Astrocyte (in vitro differentiated cells and primary cell): Measurements from ENCODE around the gene FRMD5. TPM values are rescaled to one million over a fixed set of nuclear protein-coding genes. Genes with fewer than 3 reads are reported as not detected.

Source experiments
- DNase-seq: peaks from one replicate; pipeline ENCODE4 v3.0.0-alpha.2; 2010; ENCODE audit warnings: low read depth
- FAIRE-seq: peaks from 2 replicates; lab custom pipeline; 2011; peaks lifted over from hg19 to GRCh38; lab: Jason Lieb, UNC
- H2AFZ ChIP-seq: 2 replicates; pipeline ENCODE4 v1.6.0; 2012; ENCODE audit warnings: low read depth, low read length, inconsistent platforms
- H3K27ac ChIP-seq: 2 replicates; pipeline ENCODE4 v1.5.1; 2011; ENCODE audit warnings: low read depth, low read length, inconsistent platforms
- H3K27me3 ChIP-seq: 2 replicates; pipeline ENCODE4 v1.6.0; 2011; ENCODE audit warnings: low read length, inconsistent platforms; ENCODE audit not compliant: insufficient read depth
- H3K36me3 ChIP-seq: 2 replicates; pipeline ENCODE4 v1.5.1; 2011; ENCODE audit warnings: low read length, inconsistent platforms; ENCODE audit not compliant: insufficient read depth
- H3K4me1 ChIP-seq: 2 replicates; pipeline ENCODE4 v1.5.1; 2011; ENCODE audit warnings: low read length, inconsistent platforms; ENCODE audit not compliant: insufficient read depth
- H3K4me2 ChIP-seq: 2 replicates; pipeline ENCODE4 v1.6.0; 2012; ENCODE audit warnings: low read length, inconsistent platforms
- H3K4me3 ChIP-seq: 2 replicates; pipeline ENCODE4 v1.5.1; 2011; ENCODE audit warnings: low read depth, mild to moderate bottlenecking, low read length, inconsistent platforms; ENCODE audit not compliant: insufficient read depth
- H3K79me2 ChIP-seq: 2 replicates; pipeline ENCODE4 v1.6.0; 2012; ENCODE audit warnings: mild to moderate bottlenecking, low read length, inconsistent platforms; ENCODE audit not compliant: insufficient read depth
- H3K9ac ChIP-seq: 2 replicates; pipeline ENCODE4 v1.6.0; 2012; ENCODE audit warnings: mild to moderate bottlenecking, low read length, inconsistent platforms
- H3K9me3 ChIP-seq: 2 replicates; pipeline ENCODE4 v1.5.1; 2012; ENCODE audit warnings: low read depth, mild to moderate bottlenecking, low read length, inconsistent platforms; ENCODE audit not compliant: insufficient read depth
- H4K20me1 ChIP-seq: 2 replicates; pipeline ENCODE4 v1.6.0; 2012; ENCODE audit warnings: low read length, inconsistent platforms; ENCODE audit not compliant: insufficient read depth
- H3K27ac Mint-ChIP-seq: one replicate; pipeline ENCODE4 v1.8.0; 2021; ENCODE audit warnings: mild to moderate bottlenecking, mixed read lengths; ENCODE audit not compliant: unreplicated experiment
- H3K27me3 Mint-ChIP-seq: one replicate; pipeline ENCODE4 v1.8.0; 2021; ENCODE audit warnings: low read depth, mixed read lengths; ENCODE audit not compliant: unreplicated experiment
- H3K36me3 Mint-ChIP-seq: one replicate; pipeline ENCODE4 v1.8.0; 2021; ENCODE audit warnings: low read depth, mixed read lengths; ENCODE audit not compliant: unreplicated experiment
- H3K4me1 Mint-ChIP-seq: one replicate; pipeline ENCODE4 v1.8.0; 2021; ENCODE audit warnings: low read depth, mixed read lengths; ENCODE audit not compliant: unreplicated experiment
- H3K4me3 Mint-ChIP-seq: one replicate; pipeline ENCODE4 v1.8.0; 2021; ENCODE audit warnings: mild to moderate bottlenecking, moderate library complexity, mixed read lengths; ENCODE audit not compliant: unreplicated experiment
- H3K9me3 Mint-ChIP-seq: one replicate; pipeline ENCODE4 v1.8.0; 2021; ENCODE audit warnings: mild to moderate bottlenecking, mixed read lengths; ENCODE audit not compliant: unreplicated experiment
- CTCF ChIP-seq: IDR thresholded peaks from 2 replicates; pipeline ENCODE4 v1.5.1; 2011; ENCODE audit warnings: low read depth, mild to moderate bottlenecking, inconsistent platforms, low read length, moderate library complexity; ENCODE audit not compliant: insufficient read depth
- EZH2 ChIP-seq: IDR thresholded peaks from 2 replicates; pipeline ENCODE4 v1.6.1; 2012; ENCODE audit warnings: mild to moderate bottlenecking, low read length, inconsistent platforms; ENCODE audit not compliant: insufficient read depth
- total RNA-seq: library from RNA; stranded (reverse); gene quantifications from 2 replicates; pipeline ENCODE4 v1.2.1, GENCODE V29; 2021

Gene FRMD5
- total RNA-seq, 1 donor from 2014 or later: 19.6 TPM

GRCh38 chr15:43879386-43880355 lies 315.4 kb downstream of the FRMD5 start:
- no peaks in the 10 kb centered on the region for H3K27me3 Mint-ChIP-seq
- H3K9me3 Mint-ChIP-seq: no peaks in the 10 kb centered on the region
- no peaks in the 10 kb centered on the region for H3K4me1 Mint-ChIP-seq
- no peak overlapping the region for H3K4me3 ChIP-seq
- H3K27me3 ChIP-seq: no peaks in the 10 kb centered on the region
- no peak overlapping the region for H3K4me3 Mint-ChIP-seq
- FAIRE-seq (no peak), DNase-seq (no peak)
- no peaks in the 10 kb centered on the region for H4K20me1 ChIP-seq
- H3K27ac ChIP-seq: no peak overlapping the region
- H3K79me2 ChIP-seq: no peaks in the 10 kb centered on the region
- H3K9ac ChIP-seq: no peak overlapping the region
- H3K4me1 ChIP-seq: no peaks in the 10 kb centered on the region
- TF ChIP-seq CTCF: no peak
- peaks cover 29% of the 10 kb centered on the region for H3K36me3 ChIP-seq
- no peak overlapping the region for H3K4me2 ChIP-seq
- no peak overlapping the region for H3K27ac Mint-ChIP-seq
- no peaks in the 10 kb centered on the region for H3K9me3 ChIP-seq
- H3K36me3 Mint-ChIP-seq: peaks cover 9% of the 10 kb centered on the region
- H2AFZ ChIP-seq: no peak overlapping the region

- no peak for FAIRE-seq
- TF ChIP-seq EZH2 (no peak), CTCF (no peak)
- no peak overlapping the region for H3K4me3 Mint-ChIP-seq
Observed at GRCh38 chr15:43878446-43878845, 316.6 kb downstream of the FRMD5 start.

GRCh38 chr15:43877371-43877770 lies 317.7 kb downstream of the FRMD5 start:
- H3K4me1 ChIP-seq: no peaks in the 10 kb centered on the region
- no peaks in the 10 kb centered on the region for H3K27me3 Mint-ChIP-seq

More at GRCh38 chr15:43878446-43878845, 316.6 kb downstream of the FRMD5 start:
- no peaks in the 10 kb centered on the region for H3K9me3 Mint-ChIP-seq
- H3K27ac ChIP-seq: no peak overlapping the region
- no peak overlapping the region for H3K4me2 ChIP-seq
- H2AFZ ChIP-seq: no peak overlapping the region
- no peaks in the 10 kb centered on the region for H3K79me2 ChIP-seq
- H3K36me3 Mint-ChIP-seq: peaks cover 7% of the 10 kb centered on the region
- peaks cover 29% of the 10 kb centered on the region for H3K36me3 ChIP-seq
- no peaks in the 10 kb centered on the region for H3K27me3 Mint-ChIP-seq
- H3K4me1 Mint-ChIP-seq: no peaks in the 10 kb centered on the region
- no peaks in the 10 kb centered on the region for H3K27me3 ChIP-seq
- no peaks in the 10 kb centered on the region for H3K4me1 ChIP-seq
- DNase-seq: no peak
- no peak overlapping the region for H3K9ac ChIP-seq
- no peak overlapping the region for H3K4me3 ChIP-seq
- H4K20me1 ChIP-seq: peaks cover 3% of the 10 kb centered on the region
- H3K27ac Mint-ChIP-seq: no peak overlapping the region
- H3K9me3 ChIP-seq: no peaks in the 10 kb centered on the region

More at GRCh38 chr15:43877371-43877770, 317.7 kb downstream of the FRMD5 start:
- no peaks in the 10 kb centered on the region for H3K9me3 Mint-ChIP-seq
- Histone ChIP-seq H4K20me1 (peaks cover 3% of the 10 kb centered on the region), H3K27me3 (no peaks in the 10 kb centered on the region), H3K4me2 (no peak overlapping the region), H3K9ac (no peak overlapping the region), H3K36me3 (peaks cover 35% of the 10 kb centered on the region), H3K79me2 (no peaks in the 10 kb centered on the region), H3K4me3 (no peak overlapping the region), H2AFZ (no peak overlapping the region), H3K9me3 (no peaks in the 10 kb centered on the region), H3K27ac (no peak overlapping the region)
- FAIRE-seq (no peak), DNase-seq (no peak)
- H3K27ac Mint-ChIP-seq: no peak overlapping the region
- H3K36me3 Mint-ChIP-seq: peaks cover 8% of the 10 kb centered on the region
- TF ChIP-seq EZH2 (no peak), CTCF (no peak)
- no peak overlapping the region for H3K4me3 Mint-ChIP-seq
- H3K4me1 Mint-ChIP-seq: no peaks in the 10 kb centered on the region
